HCT116 (cell line): ENCODE results near the gene SLC35D1. TPM values are rescaled to one million over a fixed set of nuclear protein-coding genes. Genes with fewer than 3 reads are reported as not detected.

ENCODE experiments used
- ATAC-seq: fragments of 200-7000 bp; cut with Tn5 transposase; 2 replicates; pipeline ENCODE4 v1.9.1; 2020; ENCODE audit warnings: mild to moderate bottlenecking, moderate library complexity
- BruUV-seq: library from RNA; stranded (reverse); fragments of 400-500 nt; replicated peaks from 2 replicates; lab custom pipeline; 2021; lab: Mats Ljungman, UMichigan
- CTCF ChIA-PET: fragments of 300-600 bp; sonication (Branson Sonifier 250); formaldehyde crosslinking; loops from one replicate; lab custom pipeline; 2021; ENCODE audit warnings: antibody characterized with exemption; lab: Charles Lee
- POLR2A ChIA-PET: fragments of 300-600, 350-600 bp; sonication (Branson Sonifier 250); formaldehyde crosslinking; loops from one replicate; lab custom pipeline; 2021; ENCODE audit warnings: antibody characterized with exemption; lab: Charles Lee
- RAD21 ChIA-PET, 2 experiments: fragments of 300-600 bp; sonication (Branson Sonifier 250); formaldehyde crosslinking; loops; one replicate each; lab custom pipeline; 2023; ENCODE audit warnings: low total read pairs in 2 of 2; ENCODE audit not compliant: uncharacterized antibody in 2 of 2, unreplicated experiment in 2 of 2, low non-redundant PET in 1 of 2; lab: Charles Lee
- DNase-seq: peaks from one replicate; pipeline ENCODE4 v3.0.0-alpha.2; 2010; ENCODE audit warnings: low read depth, low spot score
- H2AFZ ChIP-seq: fragments of 200-600 bp; shearing (Covaris generic), sonication (generic); 2 replicates; pipeline ENCODE4 v1.6.1; 2017; ENCODE audit warnings: low read depth, mixed run types, mixed read lengths, antibody characterized with exemption, low read length; ENCODE audit not compliant: poor library complexity, severe bottlenecking
- H3K27ac ChIP-seq: 2 replicates; pipeline ENCODE4 v1.5.1; 2012; ENCODE audit warnings: low read depth, low read length
- H3K27me3 ChIP-seq: fragments of 200-600 bp; sonication (generic); 2 replicates; pipeline ENCODE4 v1.6.1; 2016; ENCODE audit warnings: mixed run types, low read length, mixed read lengths; ENCODE audit not compliant: insufficient read depth
- H3K36me3 ChIP-seq, 2 experiments: fragments of 200-500 bp in 1 of 2; fragments of 200-600 bp in 1 of 2; sonication (Bioruptor generic) in 1 of 2; sonication (generic) in 1 of 2; 2 replicates each; pipeline versions ENCODE4 v1.5.1 to v1.6.1; 2014 to 2016; ENCODE audit warnings: low read length in 2 of 2, inconsistent platforms in 1 of 2, mixed read lengths in 1 of 2, mixed run types in 1 of 2; ENCODE audit not compliant: insufficient read depth in 2 of 2, control insufficient read depth in 1 of 2
- H3K4me1 ChIP-seq, 2 experiments: fragments of 200-600 bp in 1 of 2; sonication (generic) in 1 of 2; 2 replicates each; pipeline versions ENCODE4 v1.5.1 to v1.6.1; 2012 to 2017; ENCODE audit warnings: low read length in 2 of 2, inconsistent platforms in 1 of 2, mild to moderate bottlenecking in 1 of 2, mixed read lengths in 1 of 2, mixed run types in 1 of 2, moderate library complexity in 1 of 2; ENCODE audit not compliant: insufficient read depth in 2 of 2, control insufficient read depth in 1 of 2
- H3K4me2 ChIP-seq: fragments of 200-600 bp; sonication (generic); 2 replicates; pipeline ENCODE4 v1.6.1; 2017; ENCODE audit warnings: mixed run types, low read length, mixed read lengths
- H3K4me3 ChIP-seq, 2 experiments: fragments of 200-600 bp in 1 of 2; sonication (generic) in 1 of 2; replicated peaks in 1 of 2; 2 replicates each; pipeline ENCODE4 v1.5.1; 2011 to 2016; ENCODE audit warnings: low read length in 2 of 2, control low read depth in 1 of 2, low read depth in 1 of 2, mild to moderate bottlenecking in 1 of 2, mixed read lengths in 1 of 2, mixed run types in 1 of 2
- H3K79me2 ChIP-seq: fragments of 200-600 bp; sonication (generic); 2 replicates; pipeline ENCODE4 v1.6.1; 2017; ENCODE audit warnings: mild to moderate bottlenecking, mixed run types, low read length, moderate library complexity, mixed read lengths; ENCODE audit not compliant: insufficient read depth
- H3K9ac ChIP-seq: fragments of 200-600 bp; sonication (generic); 2 replicates; pipeline ENCODE4 v1.6.1; 2016; ENCODE audit warnings: low read length, mixed read lengths
- H3K9me2 ChIP-seq: fragments of 200-600 bp; sonication (generic), shearing (Covaris generic); 2 replicates; pipeline ENCODE4 v1.6.1; 2017; ENCODE audit warnings: mixed run types, mild to moderate bottlenecking, moderate library complexity; ENCODE audit not compliant: insufficient read depth
- H3K9me3 ChIP-seq, 2 experiments: fragments of 200-500 bp in 1 of 2; fragments of 200-600 bp in 1 of 2; sonication (Bioruptor generic) in 1 of 2; sonication (generic) in 1 of 2; 2 replicates each; pipeline ENCODE4 v1.6.1; 2014 to 2017; ENCODE audit warnings: low read length in 2 of 2, mixed read lengths in 2 of 2, inconsistent platforms in 1 of 2, low read depth in 1 of 2, mild to moderate bottlenecking in 1 of 2, mixed run types in 1 of 2, moderate library complexity in 1 of 2; ENCODE audit not compliant: control insufficient read depth in 1 of 2, insufficient read depth in 1 of 2
- H4K20me1 ChIP-seq: fragments of 200-600 bp; sonication (generic), shearing (Covaris generic); 2 replicates; pipeline ENCODE4 v1.6.1; 2017; ENCODE audit warnings: mixed run types, mild to moderate bottlenecking, moderate library complexity; ENCODE audit not compliant: insufficient read depth
- ATF3 ChIP-seq: IDR thresholded peaks from 2 replicates; pipeline ENCODE4 v1.6.1; 2012
- CBX3 ChIP-seq: IDR thresholded peaks from 2 replicates; pipeline ENCODE4 v1.6.1; 2012; ENCODE audit warnings: low read depth
- CEBPB ChIP-seq: IDR thresholded peaks from 2 replicates; pipeline ENCODE4 v1.6.1; 2012; ENCODE audit warnings: low read depth
- CTCF ChIP-seq, 3 experiments: fragments of 200-600 bp in 1 of 3; sonication (generic) in 1 of 3; IDR thresholded peaks in 2 of 3; conservative IDR thresholded peaks in 1 of 3; 2 replicates each; pipeline ENCODE4 v1.5.1; 2012 to 2017; ENCODE audit warnings: low read depth in 2 of 3, low read length in 2 of 3, antibody characterized with exemption in 1 of 3, borderline replicate concordance in 1 of 3, control low read depth in 1 of 3, mild to moderate bottlenecking in 1 of 3, mixed read lengths in 1 of 3, mixed run types in 1 of 3, moderate library complexity in 1 of 3; ENCODE audit not compliant: insufficient read depth in 1 of 3
- EGR1 ChIP-seq: IDR thresholded peaks from 2 replicates; pipeline ENCODE4 v1.6.1; 2012; ENCODE audit warnings: low read depth
- ELF1 ChIP-seq: IDR thresholded peaks from 2 replicates; pipeline ENCODE4 v1.6.1; 2012; ENCODE audit warnings: low read depth, borderline replicate concordance
- EZH2 ChIP-seq: fragments of 200-600 bp; sonication (generic); IDR thresholded peaks from 2 replicates; pipeline ENCODE4 v1.6.1; 2017; ENCODE audit warnings: antibody characterized with exemption, mixed run types
- FOSL1 ChIP-seq: IDR thresholded peaks from 2 replicates; pipeline ENCODE4 v1.6.1; 2012; ENCODE audit warnings: low read depth
- JUND ChIP-seq: IDR thresholded peaks from 2 replicates; pipeline ENCODE4 v1.6.1; 2012
- MAX ChIP-seq: IDR thresholded peaks from 2 replicates; pipeline ENCODE4 v1.6.1; 2012
- POLR2AphosphoS5 ChIP-seq: IDR thresholded peaks from 2 replicates; pipeline ENCODE4 v1.6.1; 2011; ENCODE audit warnings: mild to moderate bottlenecking, low read depth, low read length, moderate library complexity
- RAD21 ChIP-seq: IDR thresholded peaks from 2 replicates; pipeline ENCODE4 v1.6.1; 2012; ENCODE audit warnings: low read depth, mild to moderate bottlenecking
- SP1 ChIP-seq: IDR thresholded peaks from 2 replicates; pipeline ENCODE4 v1.6.1; 2012; ENCODE audit warnings: low read depth
- SRF ChIP-seq: IDR thresholded peaks from 2 replicates; pipeline ENCODE4 v1.6.1; 2012; ENCODE audit warnings: low read depth
- ZNF274 ChIP-seq: fragments of 200-500 bp; sonication (Bioruptor generic); IDR thresholded peaks from 2 replicates; pipeline ENCODE4 v1.6.1; 2014; ENCODE audit warnings: mild to moderate bottlenecking, low read depth, low read length, inconsistent platforms
- intact Hi-C: fragments of 100-400 bp; cut with micrococcal nuclease; formaldehyde crosslinking; loops from 2 replicates; pipeline ENCODE4 v1.10.0; 2022
- total RNA-seq: library from RNA; stranded (reverse); gene quantifications from one replicate; pipeline ENCODE4 v1.2.1, GENCODE V29; 2021; ENCODE audit not compliant: unreplicated experiment

Gene SLC35D1
- total RNA-seq, 1 experiment from 2014 or later, result 6.1 TPM

- Histone ChIP-seq H3K4me1 (no peaks in the 10 kb centered on the region), H3K27ac (no peak overlapping the region), H4K20me1 (no peaks in the 10 kb centered on the region), H2AFZ (no peak overlapping the region), H3K79me2 (no peaks in the 10 kb centered on the region), H3K9me2 (no peaks in the 10 kb centered on the region; the same call in 1 of the 2 replicates), H3K4me3 (no peak overlapping the region), H3K27me3 (no peaks in the 10 kb centered on the region), H3K9me3 (no peaks in the 10 kb centered on the region), H3K4me2 (no peak overlapping the region), H3K36me3 (no peaks in the 10 kb centered on the region), H3K9ac (no peak overlapping the region)
- TF ChIP-seq ZNF274, result no peak
- no peak for TF ChIP-seq ATF3
- no peak for TF ChIP-seq CEBPB
- no peak for TF ChIP-seq RAD21
- TF ChIP-seq EZH2, result no peak
- no peak for TF ChIP-seq POLR2AphosphoS5
- TF ChIP-seq FOSL1, result no peak
- no peak for TF ChIP-seq CBX3
- no peak for TF ChIP-seq ELF1
- no peak for TF ChIP-seq CTCF (IDR thresholded peaks at IDR 0.05 in 2 of 3, conservative IDR thresholded peaks at IDR 0.05 in 1 of 3; ENCODE audit: borderline replicate concordance in 1 of 3, insufficient read depth in 1 of 3, low read depth in 2 of 3, low read length in 2 of 3)
- no peak for TF ChIP-seq JUND
- TF ChIP-seq SRF, result no peak
- TF ChIP-seq MAX, result no peak
- TF ChIP-seq SP1, result no peak
- TF ChIP-seq EGR1, result no peak
- DNase-seq, result no peak
- no peak for ATAC-seq
- intact Hi-C loops, result no loop called here
- ChIA-PET RAD21 (no interaction called here), POLR2A (no interaction called here), CTCF (interaction anchor here (1.3 kb wide), 2 partner anchors 23 to 129 kb away, joined by 3 to 4 read pairs; no protein-coding TSS in a partner anchor)
- no TSS peak for BruUV-seq
These were observed 33.6 kb downstream of the SLC35D1 start for GRCh38 chr1:67020304-67020703.
